Keratinocyte (primary cell): ENCODE data around the gene CNPY1.

Experiments
- EZH2 ChIP-seq: IDR thresholded peaks from one replicate; pipeline ENCODE4 v1.6.1; 2012; ENCODE audit warnings: inconsistent platforms, mild to moderate bottlenecking, low read length, moderate library complexity
- TF ChIP-seq, protein P1 (sequence below), 3 experiments: IDR thresholded peaks in 1 of 3; conservative IDR thresholded peaks in 1 of 3; optimal IDR thresholded peaks in 1 of 3; 2 replicates in 2 of 3; 3 replicates in 1 of 3; pipeline versions ENCODE3 to v1.5.1; 2011; ENCODE audit warnings: low read length in 3 of 3, mild to moderate bottlenecking in 3 of 3, moderate library complexity in 2 of 3, control low read depth in 1 of 3, inconsistent platforms in 1 of 3; ENCODE audit not compliant: insufficient read depth in 2 of 3; ENCODE audit errors: extremely low read depth in 1 of 3

DNA sequence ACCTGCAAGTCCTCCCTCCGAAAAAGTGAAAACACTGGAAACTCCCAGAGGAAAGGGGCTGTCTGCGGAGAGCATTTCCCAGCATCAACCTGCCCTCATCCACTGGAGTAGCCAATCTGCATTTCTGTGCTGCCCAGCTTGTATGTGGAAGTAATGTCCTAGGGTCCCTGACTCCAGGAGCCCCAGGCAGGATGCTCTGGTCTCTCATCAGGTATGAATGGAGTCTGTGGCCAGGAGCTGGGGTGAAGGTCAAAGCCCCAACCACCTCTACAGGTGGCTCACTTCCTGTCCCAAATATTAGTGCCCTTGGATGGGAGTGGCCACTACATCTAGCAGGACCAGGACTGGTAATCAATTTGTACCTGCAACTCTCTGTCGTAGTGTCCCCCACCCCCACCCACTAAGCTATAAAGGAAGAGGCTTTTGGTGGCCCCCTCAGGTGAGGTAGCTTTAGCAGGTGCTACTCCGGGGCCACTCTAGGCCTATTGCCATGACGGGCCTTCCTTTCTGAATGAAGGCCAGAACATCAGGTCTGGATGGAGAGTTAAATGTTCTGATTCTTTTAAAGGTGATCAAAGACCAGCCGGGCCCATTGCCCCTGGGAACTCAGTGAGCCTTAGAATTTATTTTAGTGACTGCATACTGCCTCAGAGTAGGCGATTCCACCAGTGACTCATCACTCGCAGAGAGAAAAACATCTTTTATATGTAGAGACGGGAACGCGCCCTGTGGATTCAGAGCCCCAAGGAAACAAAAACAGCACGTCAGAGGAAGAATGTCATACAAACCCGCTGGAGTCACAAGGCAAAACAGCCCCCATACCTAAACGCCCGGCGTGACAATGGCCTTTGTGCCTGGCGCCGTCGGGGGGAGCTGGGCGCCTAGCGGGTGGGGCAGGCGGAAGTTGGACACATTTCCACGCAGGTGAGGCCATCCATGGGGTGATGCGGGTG lies 75.4 kb downstream of the CNPY1 start:
- TF ChIP-seq, protein P1, sequence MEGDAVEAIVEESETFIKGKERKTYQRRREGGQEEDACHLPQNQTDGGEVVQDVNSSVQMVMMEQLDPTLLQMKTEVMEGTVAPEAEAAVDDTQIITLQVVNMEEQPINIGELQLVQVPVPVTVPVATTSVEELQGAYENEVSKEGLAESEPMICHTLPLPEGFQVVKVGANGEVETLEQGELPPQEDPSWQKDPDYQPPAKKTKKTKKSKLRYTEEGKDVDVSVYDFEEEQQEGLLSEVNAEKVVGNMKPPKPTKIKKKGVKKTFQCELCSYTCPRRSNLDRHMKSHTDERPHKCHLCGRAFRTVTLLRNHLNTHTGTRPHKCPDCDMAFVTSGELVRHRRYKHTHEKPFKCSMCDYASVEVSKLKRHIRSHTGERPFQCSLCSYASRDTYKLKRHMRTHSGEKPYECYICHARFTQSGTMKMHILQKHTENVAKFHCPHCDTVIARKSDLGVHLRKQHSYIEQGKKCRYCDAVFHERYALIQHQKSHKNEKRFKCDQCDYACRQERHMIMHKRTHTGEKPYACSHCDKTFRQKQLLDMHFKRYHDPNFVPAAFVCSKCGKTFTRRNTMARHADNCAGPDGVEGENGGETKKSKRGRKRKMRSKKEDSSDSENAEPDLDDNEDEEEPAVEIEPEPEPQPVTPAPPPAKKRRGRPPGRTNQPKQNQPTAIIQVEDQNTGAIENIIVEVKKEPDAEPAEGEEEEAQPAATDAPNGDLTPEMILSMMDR (optimal IDR thresholded peaks at IDR 0.05 in 1 of 3, IDR thresholded peaks at IDR 0.05 in 1 of 3, conservative IDR thresholded peaks at IDR 0.05 in 1 of 3; ENCODE audit: extremely low read depth in 1 of 3, insufficient read depth in 2 of 3, low read length in 3 of 3), result no peak
- TF ChIP-seq EZH2, result no peak
